PC-9 (cell line): ENCODE data around the gene GUCY2D. TPM values are rescaled to one million over a fixed set of nuclear protein-coding genes. Genes with fewer than 3 reads are reported as not detected.
A peak's percentile ranks its signal among the peaks of the same experiment; 100 is the strongest.

ENCODE experiments used
- BruUV-seq: library from RNA; stranded (reverse); fragments of 400-500 nt; replicated peaks from 2 replicates; lab custom pipeline; 2021; lab: Mats Ljungman, UMichigan
- CTCF ChIA-PET: fragments of 300-600 bp; sonication (Branson Sonifier 250); formaldehyde crosslinking; loops from one replicate; lab custom pipeline; 2022; ENCODE audit warnings: antibody characterized with exemption; lab: Charles Lee
- POLR2A ChIA-PET: fragments of 300-600 bp; sonication (Branson Sonifier 250); formaldehyde crosslinking; loops from one replicate; lab custom pipeline; 2022; ENCODE audit warnings: antibody characterized with exemption; ENCODE audit not compliant: unreplicated experiment; lab: Charles Lee
- DNase-seq, 2 experiments: peaks; one replicate each; pipeline versions ENCODE4 v3.0.0 to v3.0.0-alpha.2; 2015 to 2022; ENCODE audit warnings: mixed read lengths in 1 of 2
- H2AFZ ChIP-seq: fragments of 200-600 bp; sonication (generic); 2 replicates; pipeline ENCODE4 v1.8.1; 2017; ENCODE audit warnings: antibody characterized with exemption
- H3F3A ChIP-seq: fragments of 200-600 bp; sonication (generic); 2 replicates; pipeline ENCODE4 v1.8.1; 2017; ENCODE audit warnings: antibody characterized with exemption, mild to moderate bottlenecking, low read depth; ENCODE audit not compliant: insufficient read depth
- H3K27ac ChIP-seq: fragments of 200-600 bp; sonication (generic); 2 replicates; pipeline ENCODE4 v1.6.1; 2016; ENCODE audit warnings: mixed run types
- H3K27me3 ChIP-seq: fragments of 200-600 bp; sonication (generic); 2 replicates; pipeline ENCODE4 v1.6.1; 2016; ENCODE audit warnings: low read depth, mixed run types; ENCODE audit not compliant: insufficient read depth
- H3K36me3 ChIP-seq: fragments of 200-600 bp; sonication (generic); 2 replicates; pipeline ENCODE4 v1.6.1; 2016; ENCODE audit warnings: low read depth, mixed run types
- H3K4me1 ChIP-seq: fragments of 200-600 bp; sonication (generic); replicated peaks from 2 replicates; pipeline ENCODE4 v1.6.1; 2016; ENCODE audit warnings: mixed run types; ENCODE audit not compliant: insufficient read depth
- H3K4me2 ChIP-seq: fragments of 200-600 bp; sonication (generic); 2 replicates; pipeline ENCODE4 v1.6.1; 2017; ENCODE audit warnings: mixed run types
- H3K4me3 ChIP-seq: fragments of 200-600 bp; sonication (generic); 2 replicates; pipeline ENCODE4 v1.6.1; 2016; ENCODE audit warnings: mixed run types
- H3K79me2 ChIP-seq: fragments of 200-600 bp; sonication (generic); 2 replicates; pipeline ENCODE4 v1.6.1; 2017; ENCODE audit warnings: low read depth, mixed run types
- H3K9me2 ChIP-seq: fragments of 200-600 bp; sonication (generic); 2 replicates; pipeline ENCODE4 v1.8.1; 2017; ENCODE audit warnings: mild to moderate bottlenecking; ENCODE audit not compliant: insufficient read depth
- H3K9me3 ChIP-seq: fragments of 200-600 bp; sonication (generic); 2 replicates; pipeline ENCODE4 v1.8.1; 2016; ENCODE audit warnings: low read depth; ENCODE audit not compliant: insufficient read depth
- H4K20me1 ChIP-seq: fragments of 200-600 bp; sonication (generic); 2 replicates; pipeline ENCODE4 v1.8.1; 2017; ENCODE audit not compliant: insufficient read depth
- CTCF ChIP-seq: fragments of 200-600 bp; sonication (generic); conservative IDR thresholded peaks from 2 replicates; pipeline ENCODE4 v1.6.1; 2017; ENCODE audit warnings: mixed run types, antibody characterized with exemption, mild to moderate bottlenecking, moderate library complexity
- EZH2 ChIP-seq: fragments of 200-600 bp; sonication (generic); IDR thresholded peaks from 2 replicates; pipeline ENCODE4 v1.8.0; 2017; ENCODE audit warnings: antibody characterized with exemption, low read depth
- intact Hi-C: fragments of 100-400 bp; cut with micrococcal nuclease; formaldehyde crosslinking; loops from one replicate; pipeline ENCODE4 v1.10.0; 2022; ENCODE audit not compliant: unreplicated experiment
- total RNA-seq: library from RNA; stranded (reverse); gene quantifications from 2 replicates; pipeline ENCODE4 v1.2.3, GENCODE V29; 2021

Gene GUCY2D
- total RNA-seq, 1 experiment from 2014 or later = 0.79 TPM

DNA sequence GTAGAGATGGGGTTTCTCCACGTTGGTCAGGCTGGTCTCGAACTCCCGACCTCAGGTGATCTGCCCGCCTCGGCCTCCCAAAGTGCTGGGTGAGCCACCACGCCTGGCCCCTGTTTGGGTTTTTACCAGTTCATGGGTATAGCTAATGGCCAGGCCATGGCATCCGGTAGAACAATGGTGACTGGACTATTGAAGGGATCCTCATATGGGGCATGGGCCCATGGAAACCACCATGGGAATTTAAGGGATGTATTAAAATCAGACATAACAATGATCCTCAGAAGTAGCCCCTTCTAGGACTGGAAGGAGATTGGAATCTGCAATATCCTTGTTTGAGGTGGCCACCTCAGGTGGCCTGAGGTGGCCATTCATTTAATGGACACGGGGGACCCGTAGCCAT is 17.5 kb upstream of the GUCY2D start:
- Histone ChIP-seq H3K9me2 (no peaks in the 10 kb centered on the region), H3F3A (peaks cover 16% of the 10 kb centered on the region; the same call in 1 of the 2 replicates), H3K36me3 (no peaks in the 10 kb centered on the region), H3K4me1 (peaks cover 14% of the 10 kb centered on the region), H3K27me3 (no peaks in the 10 kb centered on the region), H3K4me3 (no peak overlapping the region), H4K20me1 (no peaks in the 10 kb centered on the region), H2AFZ (no peak overlapping the region), H3K4me2 (no peak overlapping the region), H3K79me2 (no peaks in the 10 kb centered on the region), H3K27ac (no peak overlapping the region), H3K9me3 (no peaks in the 10 kb centered on the region)
- ChIA-PET CTCF (no interaction called here), POLR2A (no interaction called here)
- intact Hi-C loops = no loop called here
- no peak for TF ChIP-seq EZH2
- TF ChIP-seq CTCF = no peak
- DNase-seq = no peak
- BruUV-seq = no TSS peak

DNA sequence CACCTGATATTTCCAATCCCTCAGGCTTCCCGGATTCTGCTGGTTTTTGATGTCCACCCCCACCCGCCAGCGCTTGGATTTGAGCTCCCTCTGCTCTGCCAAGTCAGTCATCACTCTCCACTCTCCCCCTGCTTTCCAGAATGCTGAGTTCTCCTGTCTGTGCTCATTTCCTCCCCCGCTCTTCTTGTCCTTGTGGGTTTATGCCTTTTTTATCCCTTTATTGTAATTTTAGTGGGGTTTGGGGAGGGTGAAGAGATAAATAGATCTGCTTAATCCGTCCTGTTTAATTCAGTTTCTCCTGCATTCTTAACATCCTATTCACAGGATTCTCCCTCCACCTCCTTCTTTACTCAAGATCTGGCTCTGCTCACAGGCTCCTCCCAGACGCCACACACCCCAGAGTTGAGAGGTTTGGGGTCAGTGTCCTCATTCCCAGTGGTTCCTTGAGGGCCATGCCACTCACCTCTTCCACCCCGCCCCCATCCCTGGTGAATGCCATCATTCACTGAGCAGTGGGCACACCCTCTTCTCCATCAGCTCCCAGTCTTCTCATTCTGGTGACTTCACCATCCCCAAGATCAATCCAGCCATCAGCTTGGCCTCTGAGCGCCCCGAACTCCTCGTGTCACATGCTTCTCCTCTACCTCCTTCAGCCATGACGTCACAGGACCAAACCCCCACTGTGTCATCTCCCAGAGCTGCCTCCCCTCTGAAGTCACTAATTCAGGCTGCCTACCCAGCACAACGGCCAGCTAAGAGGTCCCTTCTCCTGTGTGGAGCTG is 15.1 kb upstream of the GUCY2D start:
- ChIA-PET POLR2A (interaction anchor here (0.7 kb wide), 1 partner anchor 217 kb away, joined by 3 read pairs; no protein-coding TSS in a partner anchor), CTCF (interaction anchor here (0.6 to 1.1 kb wide), 3 partner anchors 54 to 240 kb away, joined by 3 read pairs; partner anchors contain the start of gene RNF227)

GRCh38 chr17:7988750-7989178 is 13.7 kb upstream of the GUCY2D start:
- Histone ChIP-seq H4K20me1 (no peaks in the 10 kb centered on the region), H2AFZ (no peak overlapping the region), H3K4me2 (no peak overlapping the region), H3K27me3 (no peaks in the 10 kb centered on the region), H3K27ac (no peak overlapping the region), H3K4me3 (no peak overlapping the region), H3K79me2 (no peaks in the 10 kb centered on the region), H3K36me3 (no peaks in the 10 kb centered on the region), H3K4me1 (no peaks in the 10 kb centered on the region; the same call in 1 of the 2 replicates), H3F3A (peaks cover 15% of the 10 kb centered on the region; the same call in 1 of the 2 replicates), H3K9me2 (no peaks in the 10 kb centered on the region), H3K9me3 (no peaks in the 10 kb centered on the region)
- TF ChIP-seq EZH2 (no peak), CTCF (peak; percentile 71)
- ChIA-PET CTCF (interaction anchor here (0.6 to 2.9 kb wide), 8 partner anchors 53 to 221 kb away, joined by 3 to 13 read pairs (median 4); partner anchors contain the start of gene RNF227), POLR2A (no interaction called here)
- peak; percentile 41 to 50 for DNase-seq
- intact Hi-C loops = loop anchor here (2.0 kb wide), 2 partner anchors 126 to 166 kb away; no protein-coding TSS in a partner anchor
- no TSS peak for BruUV-seq

More for the DNA sequence above, 15.1 kb upstream of the GUCY2D start:
- Histone ChIP-seq H3K4me2 (no peak overlapping the region), H3F3A (peaks cover 12% of the 10 kb centered on the region; the same call in 1 of the 2 replicates), H2AFZ (no peak overlapping the region), H3K9me3 (no peaks in the 10 kb centered on the region), H3K27me3 (no peaks in the 10 kb centered on the region), H3K4me3 (no peak overlapping the region), H3K79me2 (no peaks in the 10 kb centered on the region), H3K4me1 (peaks cover 5% of the 10 kb centered on the region), H4K20me1 (no peaks in the 10 kb centered on the region), H3K27ac (no peak overlapping the region), H3K36me3 (no peaks in the 10 kb centered on the region), H3K9me2 (no peaks in the 10 kb centered on the region)
- no peak for DNase-seq
- BruUV-seq = no TSS peak
- no peak for TF ChIP-seq CTCF
- no peak for TF ChIP-seq EZH2
- intact Hi-C loops = no loop called here
